ENCODE data around the gene LARP1.

DNA sequence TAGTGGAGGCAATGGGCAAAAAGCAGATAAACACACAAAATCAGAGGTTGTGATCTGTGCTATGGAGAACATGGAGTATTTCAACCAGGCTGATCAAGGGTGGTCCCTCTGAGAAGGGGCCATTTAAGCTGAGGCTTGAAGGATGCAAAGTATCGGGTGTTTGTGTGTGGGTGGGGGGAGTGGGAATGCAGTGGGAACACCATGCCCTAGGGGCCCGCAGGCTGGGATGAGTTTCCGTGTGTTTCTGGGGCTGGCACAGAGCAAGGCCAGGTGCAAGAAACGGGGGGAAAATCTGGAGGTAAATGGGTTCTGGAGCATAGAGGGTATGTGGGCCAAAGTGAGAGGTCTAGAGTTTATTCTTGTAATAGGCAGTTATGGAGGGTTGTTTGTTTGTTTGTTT lies 13.8 kb upstream of the LARP1 start:
- no peak for TF ChIP-seq POLR2A (IDR thresholded peaks at IDR 0.05; ENCODE audit: low read depth, low read length)
- TF ChIP-seq POLR2AphosphoS5 (IDR thresholded peaks at IDR 0.05; ENCODE audit: low read depth, low read length): no peak
- TF ChIP-seq TAF1 (IDR thresholded peaks at IDR 0.05; ENCODE audit: borderline replicate concordance, low read depth, low read length): no peak
